Endometrium (tissue), 2 donors: ENCODE results near the gene STX8.

Experiments
- FAIRE-seq: peaks from 2 replicates; lab custom pipeline; 2012; peaks lifted over from hg19 to GRCh38; lab: Jason Lieb, UNC
- donor health status: control.
- donor health status: control.

Gene STX8

DNA sequence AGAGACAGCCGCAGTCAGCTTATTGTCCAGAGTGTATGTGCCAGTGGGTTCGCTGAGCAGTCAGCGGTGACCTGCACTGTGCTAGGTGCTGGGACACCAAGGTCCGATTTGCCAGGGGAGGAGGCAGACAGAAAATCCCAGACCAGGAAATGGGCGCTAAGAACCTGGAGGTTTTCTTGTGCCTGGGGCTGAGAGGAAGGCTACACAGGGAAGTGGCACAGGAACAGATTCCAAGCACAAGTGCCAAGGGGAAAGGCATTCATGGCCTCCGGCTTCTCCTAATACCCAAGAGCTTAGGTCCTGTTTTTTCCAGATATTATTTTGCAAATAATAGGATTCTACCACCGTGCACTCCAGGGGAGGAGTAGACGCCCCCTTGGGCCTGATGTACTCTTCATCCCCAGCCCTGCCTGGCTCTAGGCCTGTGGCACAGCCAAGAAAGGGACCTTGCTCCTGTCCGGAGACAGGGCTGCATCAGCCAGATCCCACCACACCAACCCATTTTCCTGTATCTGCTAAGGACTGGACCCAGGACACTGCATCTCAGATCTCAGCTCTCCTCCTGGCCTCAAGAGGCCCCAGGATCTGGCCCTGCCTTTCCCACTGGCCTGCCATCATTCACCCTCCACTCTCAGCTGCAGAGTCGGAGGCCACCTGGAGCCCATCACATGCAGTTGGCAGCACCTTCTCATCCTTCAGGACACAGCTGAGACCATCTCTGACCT, 367.1 kb downstream of the STX8 start:
- no peak for FAIRE-seq

DNA sequence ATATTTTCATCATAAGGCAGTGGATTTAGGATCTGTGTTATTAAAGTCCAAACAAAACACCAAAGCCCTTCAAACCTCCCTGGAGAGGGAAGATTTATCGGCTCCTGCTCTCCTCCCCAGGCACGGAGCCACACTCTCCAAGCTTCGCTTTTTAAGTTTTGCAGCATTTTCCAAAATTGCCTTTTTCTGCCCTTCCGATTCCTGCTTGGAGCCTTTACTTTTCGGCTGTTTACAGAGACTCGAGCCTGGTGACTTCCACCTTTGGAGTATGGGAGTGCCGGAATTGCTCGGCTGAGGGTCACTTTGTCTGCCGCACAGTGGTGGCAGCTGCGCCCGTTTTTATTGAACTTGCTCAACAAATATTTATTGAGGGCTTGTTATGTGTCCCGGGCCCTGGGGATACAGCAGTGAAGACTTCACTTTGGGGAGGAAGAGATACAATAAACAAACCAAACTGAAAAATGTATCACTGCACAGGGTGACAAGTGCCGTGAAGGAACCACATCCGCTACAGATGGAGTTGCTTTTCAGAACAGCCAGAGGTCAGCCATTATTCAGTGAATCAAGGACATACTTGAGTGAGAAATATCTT, 368.8 kb downstream of the STX8 start:
- FAIRE-seq: no peak

DNA sequence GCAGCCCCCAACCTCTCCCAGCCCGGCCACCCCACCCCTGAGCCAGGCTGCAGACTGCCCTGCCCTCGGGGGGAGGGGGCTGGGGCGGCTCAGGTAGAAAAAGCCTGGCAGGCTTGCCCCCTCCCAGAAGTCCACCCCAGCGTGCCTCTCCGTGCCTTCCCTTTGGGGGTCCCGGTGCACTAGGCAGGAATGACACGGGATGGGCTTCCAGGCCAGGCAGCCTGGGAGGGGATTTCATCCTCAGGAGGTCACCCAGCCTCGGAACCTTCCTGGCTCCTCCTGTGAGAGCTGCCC, 369.3 kb downstream of the STX8 start:
- no peak for FAIRE-seq

DNA sequence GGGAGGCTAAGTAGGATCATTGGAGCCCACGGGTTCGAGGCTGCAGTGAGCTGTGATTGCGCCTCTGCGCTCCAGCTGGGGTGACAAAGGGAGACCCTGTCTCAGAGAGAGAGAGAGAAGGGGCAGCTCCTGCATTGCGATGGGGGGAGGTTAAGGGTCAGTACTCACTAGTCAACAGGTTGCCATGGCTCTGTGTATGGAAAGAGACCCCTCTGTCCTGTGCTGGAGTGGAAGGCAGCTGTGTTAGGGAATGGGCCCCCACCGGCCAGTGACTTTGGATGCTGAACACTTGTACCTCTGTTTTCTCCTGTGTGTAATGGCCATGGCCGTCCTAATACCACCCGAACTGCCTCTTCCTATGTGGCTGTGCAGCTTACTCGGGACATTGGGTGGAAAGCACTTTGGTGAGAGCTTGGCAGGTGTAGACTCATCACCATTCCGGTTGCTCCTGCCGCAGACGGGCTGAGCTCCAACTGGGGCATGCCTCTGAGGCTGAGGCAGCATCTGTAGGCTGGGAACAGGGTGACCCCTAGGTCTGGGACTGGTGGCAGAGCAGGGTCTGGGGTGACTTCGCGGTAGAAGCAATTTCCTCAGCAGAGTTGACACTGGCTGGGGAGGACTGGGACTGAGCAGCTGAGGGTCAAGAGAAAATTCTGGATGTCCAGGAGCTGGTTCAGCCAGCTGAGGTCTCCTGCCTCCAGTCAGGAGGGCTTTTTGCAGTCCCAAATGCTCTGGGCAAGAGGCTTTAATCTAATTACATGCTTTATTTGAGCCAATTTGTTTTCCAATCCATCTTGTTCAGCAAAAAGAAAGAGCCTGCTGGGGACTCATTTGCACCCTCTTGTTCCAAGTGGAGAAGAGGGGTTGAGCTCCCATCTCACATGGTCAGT, 369.9 kb downstream of the STX8 start:
- FAIRE-seq: no peak

DNA sequence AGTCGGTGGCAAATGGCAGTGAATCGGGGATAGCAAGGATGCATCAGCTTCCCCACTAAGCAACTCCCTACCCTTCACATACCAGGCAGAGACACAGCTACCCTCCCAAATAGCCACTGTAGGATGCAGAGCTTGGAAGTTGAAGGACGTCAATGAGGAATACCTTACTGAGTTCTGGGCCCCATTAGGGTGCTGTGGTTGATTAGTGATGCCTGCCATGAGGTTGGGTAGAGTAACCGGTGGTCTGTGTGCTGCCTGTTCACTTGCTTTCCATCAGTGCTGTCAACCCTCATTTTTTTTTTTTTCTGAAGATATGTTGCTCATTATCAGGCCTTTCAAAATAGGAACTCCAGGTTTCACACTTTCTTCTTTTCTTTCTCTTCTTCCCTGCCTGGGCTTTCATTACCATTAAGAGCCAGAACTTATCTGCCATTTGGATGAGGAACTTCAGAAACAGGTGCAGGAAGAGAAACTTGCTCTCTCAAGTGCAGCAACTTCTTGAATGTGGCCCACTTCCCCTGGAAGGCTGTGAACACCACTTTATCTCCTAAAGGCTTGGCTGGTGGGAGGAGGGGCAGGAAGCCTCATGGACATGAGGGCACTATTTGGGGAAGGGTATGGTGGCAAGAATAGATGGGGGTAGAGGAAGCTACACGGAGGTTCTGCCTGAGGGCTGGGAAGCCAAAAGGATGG, 370.8 kb downstream of the STX8 start:
- no peak for FAIRE-seq

DNA sequence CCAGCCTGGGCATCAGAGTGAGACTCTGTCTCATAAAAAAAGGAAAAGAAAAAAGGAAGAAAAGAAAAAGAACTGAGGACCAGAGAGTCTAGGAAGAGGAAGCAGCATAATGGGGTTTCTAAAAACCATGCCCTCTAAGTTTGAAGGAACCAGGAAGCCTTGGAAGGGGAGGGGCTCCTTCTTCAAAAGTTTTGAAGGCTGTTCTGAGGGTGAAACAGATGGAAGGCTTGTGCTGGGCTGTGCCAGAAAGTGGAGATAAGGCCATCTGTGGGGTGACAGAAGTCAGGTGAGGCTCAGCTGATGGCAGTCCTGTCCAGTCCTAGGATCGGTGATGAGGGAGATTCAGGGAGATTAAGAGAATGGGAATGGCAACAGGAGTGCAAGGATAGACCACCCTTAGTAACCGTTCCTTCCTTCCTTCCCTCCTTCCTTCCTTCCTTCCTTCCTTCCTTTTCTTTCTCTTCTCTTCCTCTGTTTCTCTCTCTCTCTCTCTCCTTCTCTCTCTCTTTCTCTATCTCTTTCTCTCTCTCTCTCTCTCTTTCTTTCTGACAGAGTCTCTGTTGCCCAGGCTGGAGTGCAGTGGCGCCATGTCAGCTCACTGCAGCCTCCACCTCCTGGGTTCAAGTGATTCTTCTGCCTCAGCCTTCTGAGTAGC, 371.7 kb downstream of the STX8 start:
- FAIRE-seq: no peak

DNA sequence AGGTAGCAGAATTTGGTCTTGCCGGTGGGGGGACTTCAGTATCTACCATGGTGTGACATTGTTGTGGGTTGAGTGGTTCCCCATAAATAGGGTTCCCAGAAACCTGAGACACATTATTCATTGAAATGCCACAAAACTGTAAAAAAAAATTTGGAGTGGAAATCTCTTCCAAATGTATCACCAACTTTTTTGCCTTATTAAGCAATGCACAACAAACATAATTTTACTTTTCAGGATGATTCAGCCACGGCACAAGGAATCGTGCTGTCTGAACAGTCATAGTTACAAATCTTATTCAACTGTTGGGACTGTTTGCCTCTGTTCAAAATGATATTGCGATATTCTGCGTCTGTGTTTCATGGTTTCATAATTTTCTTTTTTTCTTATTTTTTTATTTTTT, 373.1 kb downstream of the STX8 start:
- FAIRE-seq: no peak

DNA sequence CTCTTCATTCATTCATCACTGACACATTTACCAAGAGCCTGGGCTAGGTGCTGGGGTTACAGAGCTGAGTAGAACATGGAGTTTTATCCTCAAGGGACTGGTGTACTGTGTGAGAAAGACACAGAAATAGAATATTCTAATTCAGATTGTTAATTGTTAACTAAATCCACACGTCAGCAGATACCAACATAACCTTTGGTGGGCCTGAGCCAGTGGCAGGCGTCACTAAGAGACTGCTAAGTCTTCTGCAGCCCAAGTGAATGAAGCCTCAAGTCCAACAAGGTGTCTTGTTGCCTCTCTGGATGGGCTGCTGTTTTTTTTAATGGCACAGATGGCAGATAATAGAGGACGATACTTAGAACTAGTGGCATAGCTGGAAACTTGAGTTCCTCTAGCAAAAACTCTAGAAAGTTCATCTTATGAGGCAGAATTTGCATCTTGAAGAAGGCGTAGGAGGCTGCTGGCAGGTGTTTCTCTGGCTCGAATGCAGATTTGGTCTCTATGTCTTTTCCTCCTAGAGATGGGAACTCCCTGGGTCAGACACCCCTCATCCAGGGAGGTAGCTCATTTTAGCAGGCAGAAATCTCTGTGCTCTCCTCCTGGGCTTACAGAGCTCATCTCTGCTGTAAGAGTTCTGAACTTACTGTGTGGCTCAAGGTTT, 374.8 kb downstream of the STX8 start:
- no peak for FAIRE-seq
